Suprapubic skin (tissue), 4 donors: ENCODE results near the gene UNC50.

Experiments
- EP300 ChIP-seq: sonication (generic); formaldehyde crosslinking; IDR thresholded peaks from one replicate; pipeline ENCODE4 v1.6.1; 2017; ENCODE audit warnings: antibody characterized with exemption
- POLR2A ChIP-seq, 2 donors: fragments of 450-650 bp; IDR thresholded peaks; one replicate each; pipeline ENCODE4 v1.6.1; 2017; ENCODE audit warnings: antibody characterized with exemption in 2 of 2, mild to moderate bottlenecking in 2 of 2, moderate library complexity in 2 of 2
- POLR2AphosphoS5 ChIP-seq, 3 donors: sonication (generic); formaldehyde crosslinking; IDR thresholded peaks; one replicate each; pipeline ENCODE4 v1.6.1; 2017; ENCODE audit warnings: antibody characterized with exemption in 3 of 3
- TF ChIP-seq, protein P1 (sequence below), 2 donors: fragments of 200-600 bp in 1 of 2; fragments of 450-650 bp in 1 of 2; sonication (generic) in 1 of 2; IDR thresholded peaks; one replicate each; pipeline ENCODE4 v1.5.1; 2016 to 2019; ENCODE audit warnings: antibody characterized with exemption in 2 of 2, mild to moderate bottlenecking in 1 of 2, moderate library complexity in 1 of 2

DNA sequence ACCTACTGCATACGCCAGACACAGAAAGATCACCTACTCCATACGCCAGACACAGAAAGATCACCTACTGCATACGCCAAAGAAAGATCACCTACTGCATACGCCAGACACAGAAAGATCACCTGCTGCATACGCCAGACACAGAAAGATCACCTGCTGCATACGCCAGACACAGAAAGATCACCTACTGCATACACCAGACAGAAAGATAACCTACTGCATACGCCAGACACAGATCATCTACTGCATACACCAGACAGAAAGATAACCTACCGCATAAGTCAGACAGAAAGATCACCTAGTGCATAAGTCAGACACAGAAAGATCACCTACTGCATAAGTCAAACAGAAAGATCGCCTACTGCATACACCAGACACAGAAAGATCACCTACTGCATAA, 25.9 kb upstream of the UNC50 start:
- no peak for TF ChIP-seq POLR2A (IDR thresholded peaks at IDR 0.05)
- TF ChIP-seq EP300: no peak
- TF ChIP-seq, protein P1, sequence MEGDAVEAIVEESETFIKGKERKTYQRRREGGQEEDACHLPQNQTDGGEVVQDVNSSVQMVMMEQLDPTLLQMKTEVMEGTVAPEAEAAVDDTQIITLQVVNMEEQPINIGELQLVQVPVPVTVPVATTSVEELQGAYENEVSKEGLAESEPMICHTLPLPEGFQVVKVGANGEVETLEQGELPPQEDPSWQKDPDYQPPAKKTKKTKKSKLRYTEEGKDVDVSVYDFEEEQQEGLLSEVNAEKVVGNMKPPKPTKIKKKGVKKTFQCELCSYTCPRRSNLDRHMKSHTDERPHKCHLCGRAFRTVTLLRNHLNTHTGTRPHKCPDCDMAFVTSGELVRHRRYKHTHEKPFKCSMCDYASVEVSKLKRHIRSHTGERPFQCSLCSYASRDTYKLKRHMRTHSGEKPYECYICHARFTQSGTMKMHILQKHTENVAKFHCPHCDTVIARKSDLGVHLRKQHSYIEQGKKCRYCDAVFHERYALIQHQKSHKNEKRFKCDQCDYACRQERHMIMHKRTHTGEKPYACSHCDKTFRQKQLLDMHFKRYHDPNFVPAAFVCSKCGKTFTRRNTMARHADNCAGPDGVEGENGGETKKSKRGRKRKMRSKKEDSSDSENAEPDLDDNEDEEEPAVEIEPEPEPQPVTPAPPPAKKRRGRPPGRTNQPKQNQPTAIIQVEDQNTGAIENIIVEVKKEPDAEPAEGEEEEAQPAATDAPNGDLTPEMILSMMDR (IDR thresholded peaks at IDR 0.05): no peak
- no peak for TF ChIP-seq POLR2AphosphoS5 (IDR thresholded peaks at IDR 0.05)
